ENCODE data around the gene SPC25. TPM values are rescaled to one million over a fixed set of nuclear protein-coding genes. Genes with fewer than 3 reads are reported as not detected.

SPC25 gene
- total and polyA plus RNA-seq, 10 of the 15 experiments (the other 5 are each of a cell fraction or from before 2014, with no cell fraction given): 18.7 to 61.5 (median 32.0) TPM

DNA sequence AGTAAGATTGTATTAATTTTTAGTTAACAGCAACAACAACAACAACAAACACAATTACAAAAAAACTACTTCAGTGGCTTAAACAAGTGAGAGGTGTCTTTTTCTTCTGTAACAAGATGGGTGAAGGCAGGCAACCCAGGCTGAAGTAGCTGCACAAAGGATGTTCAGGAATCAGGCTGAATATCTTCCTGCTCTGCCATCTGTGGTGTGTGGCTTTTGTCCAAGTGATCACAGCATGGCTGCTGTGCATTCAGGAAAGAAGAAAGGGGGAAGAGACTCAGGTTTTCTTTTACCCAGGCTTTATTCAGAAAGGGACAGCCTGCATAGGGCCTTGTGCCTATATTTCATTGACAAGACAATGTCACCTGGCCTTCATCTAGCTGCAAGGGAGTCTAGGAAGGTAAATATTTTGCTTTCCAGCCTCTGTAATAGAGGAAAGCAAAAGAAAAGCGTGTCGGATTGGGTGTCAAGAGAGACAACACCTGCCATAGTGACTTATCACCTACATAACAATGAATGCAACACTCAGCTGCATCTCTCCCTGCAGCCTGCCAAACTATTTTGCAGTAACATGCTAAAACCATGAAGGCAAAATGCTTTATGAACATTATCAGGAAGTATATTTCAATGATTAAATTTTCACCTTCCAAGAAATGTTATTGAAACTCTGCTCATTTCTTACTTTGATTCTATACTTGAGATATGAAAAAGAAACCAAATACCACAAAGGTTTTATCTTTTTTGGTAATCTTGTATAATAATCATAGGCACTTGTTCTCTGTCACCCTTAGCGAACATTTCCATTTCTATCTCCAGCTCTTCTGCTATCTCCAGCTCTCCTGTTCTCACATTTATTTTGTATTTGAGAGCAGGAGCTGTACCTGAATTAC, 25.5 kb upstream of the SPC25 start (continued):
- TF ChIP-seq BCLAF1 (IDR thresholded peaks at IDR 0.05) (no peak), CBX3 (IDR thresholded peaks at IDR 0.05; ENCODE audit: borderline replicate concordance, low read depth) (no peak), E4F1 (IDR thresholded peaks at IDR 0.05; ENCODE audit: borderline replicate concordance, partially characterized antibody) (no peak), MYC (IDR thresholded peaks at IDR 0.05; ENCODE audit: insufficient read depth, insufficient read length, insufficient replicate concordance, low read length, severe bottlenecking) (no peak)

DNA sequence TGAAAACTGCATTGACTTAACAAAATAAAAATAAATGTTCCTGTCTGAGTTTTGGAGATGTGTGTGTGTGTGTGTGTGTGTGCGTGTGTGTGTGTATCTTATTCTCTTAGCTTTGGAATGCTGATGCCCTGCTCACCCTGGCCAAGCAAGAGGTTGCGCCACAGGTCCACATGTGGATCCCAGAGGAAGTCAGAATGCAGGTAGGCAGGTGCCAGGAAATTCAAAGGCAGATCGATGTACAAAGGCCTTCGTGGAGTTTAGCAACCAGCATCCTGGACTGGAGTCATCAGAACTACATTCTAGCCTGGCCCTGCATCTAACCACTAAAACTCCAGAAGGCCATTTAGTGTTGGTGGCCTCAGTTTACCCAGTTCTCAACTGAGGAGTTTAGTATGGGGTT, 23.3 kb upstream of the SPC25 start:
- in situ Hi-C loops (cut with MboI): loop anchor here (5.0 kb wide), 1 partner anchor 566 kb away; no protein-coding TSS in a partner anchor
- Histone ChIP-seq H3K36me3 (ENCODE audit: control insufficient read depth in 2 of 2, insufficient read depth in 2 of 2, low read length in 1 of 2) (no peaks in the 10 kb centered on the region), H3K4me1 (ENCODE audit: control insufficient read depth, insufficient read depth, low read length) (no peaks in the 10 kb centered on the region), H3K4me2 (ENCODE audit: control insufficient read depth, insufficient read depth) (no peak overlapping the region), H3K9ac (ENCODE audit: control insufficient read depth, insufficient read depth, low read length) (no peak overlapping the region), H3K9me3 (replicated peaks; ENCODE audit: control insufficient read depth, insufficient read depth, low read length) (no peaks in the 10 kb centered on the region), H4K20me1 (ENCODE audit: control insufficient read depth, insufficient read depth) (no peaks in the 10 kb centered on the region), H3K27ac (ENCODE audit: control insufficient read depth, insufficient read depth) (no peak overlapping the region), H3K4me3 (no peak overlapping the region), H3K79me2 (ENCODE audit: control insufficient read depth, insufficient read depth, low read length) (no peaks in the 10 kb centered on the region), H3K27me3 (replicated peaks in 1 of 2; ENCODE audit: control insufficient read depth in 2 of 2, insufficient read depth in 2 of 2, low read length in 1 of 2) (peaks cover 5 to 11% of the 10 kb centered on the region in 2 experiments; a peak in 3 of 4 replicates), H2AFZ (ENCODE audit: control insufficient read depth, low read depth, low read length) (no peak overlapping the region)
- CTCF ChIA-PET: no interaction called here
- intact Hi-C loops (cut with micrococcal nuclease; ENCODE audit: unreplicated experiment): no loop called here
- no TSS peak for BruUV-seq (replicated peaks)
- FAIRE-seq: no peak
- WGBS (ENCODE audit: insufficient coverage, insufficient replicate concordance, low lambda C conversion rate, missing lambda C conversion rate): 75% methylated on average over 4 of the region's 4 CpGs
- RAD21 ChIA-PET (ENCODE audit: unreplicated experiment): no interaction called here
- POLR2A ChIA-PET: interaction anchor here (0.7 kb wide), 1 partner anchor 150 kb away, joined by 4 read pairs; no protein-coding TSS in a partner anchor
- ATAC-seq: no peak
- SMC1A ChIA-PET (ENCODE audit: uncharacterized antibody, unreplicated experiment): no interaction called here
- no peak for DNase-seq (ENCODE audit: low read depth, low spot score)
- TF ChIP-seq, protein P1, sequence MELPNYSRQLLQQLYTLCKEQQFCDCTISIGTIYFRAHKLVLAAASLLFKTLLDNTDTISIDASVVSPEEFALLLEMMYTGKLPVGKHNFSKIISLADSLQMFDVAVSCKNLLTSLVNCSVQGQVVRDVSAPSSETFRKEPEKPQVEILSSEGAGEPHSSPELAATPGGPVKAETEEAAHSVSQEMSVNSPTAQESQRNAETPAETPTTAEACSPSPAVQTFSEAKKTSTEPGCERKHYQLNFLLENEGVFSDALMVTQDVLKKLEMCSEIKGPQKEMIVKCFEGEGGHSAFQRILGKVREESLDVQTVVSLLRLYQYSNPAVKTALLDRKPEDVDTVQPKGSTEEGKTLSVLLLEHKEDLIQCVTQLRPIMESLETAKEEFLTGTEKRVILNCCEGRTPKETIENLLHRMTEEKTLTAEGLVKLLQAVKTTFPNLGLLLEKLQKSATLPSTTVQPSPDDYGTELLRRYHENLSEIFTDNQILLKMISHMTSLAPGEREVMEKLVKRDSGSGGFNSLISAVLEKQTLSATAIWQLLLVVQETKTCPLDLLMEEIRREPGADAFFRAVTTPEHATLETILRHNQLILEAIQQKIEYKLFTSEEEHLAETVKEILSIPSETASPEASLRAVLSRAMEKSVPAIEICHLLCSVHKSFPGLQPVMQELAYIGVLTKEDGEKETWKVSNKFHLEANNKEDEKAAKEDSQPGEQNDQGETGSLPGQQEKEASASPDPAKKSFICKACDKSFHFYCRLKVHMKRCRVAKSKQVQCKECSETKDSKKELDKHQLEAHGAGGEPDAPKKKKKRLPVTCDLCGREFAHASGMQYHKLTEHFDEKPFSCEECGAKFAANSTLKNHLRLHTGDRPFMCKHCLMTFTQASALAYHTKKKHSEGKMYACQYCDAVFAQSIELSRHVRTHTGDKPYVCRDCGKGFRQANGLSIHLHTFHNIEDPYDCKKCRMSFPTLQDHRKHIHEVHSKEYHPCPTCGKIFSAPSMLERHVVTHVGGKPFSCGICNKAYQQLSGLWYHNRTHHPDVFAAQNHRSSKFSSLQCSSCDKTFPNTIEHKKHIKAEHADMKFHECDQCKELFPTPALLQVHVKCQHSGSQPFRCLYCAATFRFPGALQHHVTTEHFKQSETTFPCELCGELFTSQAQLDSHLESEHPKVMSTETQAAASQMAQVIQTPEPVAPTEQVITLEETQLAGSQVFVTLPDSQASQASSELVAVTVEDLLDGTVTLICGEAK (IDR thresholded peaks at IDR 0.05; ENCODE audit: borderline replicate concordance): no peak
- TF ChIP-seq MTA3 (IDR thresholded peaks at IDR 0.05; ENCODE audit: borderline replicate concordance, low read length) (no peak), SRF (IDR thresholded peaks at IDR 0.05; ENCODE audit: low read depth in 2 of 2, low read length in 2 of 2) (no peak), RBBP5 (conservative IDR thresholded peaks at IDR 0.05) (no peak), TBL1XR1 (IDR thresholded peaks at IDR 0.05; ENCODE audit: low read depth, low read length) (no peak), ZBED1 (IDR thresholded peaks at IDR 0.05; ENCODE audit: borderline replicate concordance) (no peak), LARP7 (IDR thresholded peaks at IDR 0.05) (no peak), RB1 (IDR thresholded peaks at IDR 0.05; ENCODE audit: borderline replicate concordance) (no peak)
